Prostate gland (tissue), 1 donor: ENCODE results near the gene LYZL6.

ENCODE experiments used
- POLR2A ChIP-seq: fragments of 450-650 bp; IDR thresholded peaks from one replicate; pipeline ENCODE4 v1.6.1; 2016; ENCODE audit warnings: antibody characterized with exemption, mild to moderate bottlenecking
- POLR2AphosphoS5 ChIP-seq: sonication (generic); formaldehyde crosslinking; IDR thresholded peaks from one replicate; pipeline ENCODE4 v1.6.1; 2017; ENCODE audit warnings: antibody characterized with exemption

- no peak for TF ChIP-seq POLR2AphosphoS5
- TF ChIP-seq POLR2A: no peak
Measured at GRCh38 chr17:35920229-35920628, 23.3 kb downstream of the LYZL6 start.
